HG03196 (cell line): Measurements from ENCODE around the gene TEX44.

Source experiments
- ATAC-seq: cut with Tn5 transposase; IDR thresholded peaks from one replicate; pipeline ENCODE4 v1.9.1; 2021; ENCODE audit not compliant: unreplicated experiment

TEX44 gene

GRCh38 chr2:231633241-231633976 lies 40.7 kb downstream of the TEX44 start:
- no peak for ATAC-seq

GRCh38 chr2:231634412-231634811 lies 41.7 kb downstream of the TEX44 start:
- no peak for ATAC-seq

- no peak for ATAC-seq
These were observed 42.5 kb downstream of the TEX44 start for GRCh38 chr2:231634951-231635875.

DNA sequence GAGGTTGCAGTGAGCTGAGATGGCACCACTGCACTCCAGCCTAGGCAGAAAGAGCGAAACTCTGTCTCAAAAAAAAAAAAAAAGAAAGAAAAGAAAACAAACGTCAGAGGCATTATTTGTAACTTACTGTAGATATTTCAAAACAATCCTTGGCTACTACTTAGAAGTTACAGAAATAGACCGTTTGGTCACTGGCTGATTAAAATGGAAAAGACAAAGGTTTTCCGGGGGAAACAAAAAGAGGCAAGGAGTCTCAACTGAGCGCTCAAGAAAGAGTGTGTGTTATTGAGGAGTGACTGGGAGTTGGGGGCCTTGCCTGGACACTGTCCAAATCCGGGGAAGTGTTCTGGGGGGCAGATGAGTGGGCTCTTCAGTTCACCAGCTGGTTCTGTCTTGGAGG lies 47.6 kb downstream of the TEX44 start:
- ATAC-seq, result no peak

- ATAC-seq, result no peak
These were observed 48.0 kb downstream of the TEX44 start for GRCh38 chr2:231640641-231641111.

- peak; percentile 66 for ATAC-seq
These were observed 50.2 kb downstream of the TEX44 start for GRCh38 chr2:231642631-231643494.

DNA sequence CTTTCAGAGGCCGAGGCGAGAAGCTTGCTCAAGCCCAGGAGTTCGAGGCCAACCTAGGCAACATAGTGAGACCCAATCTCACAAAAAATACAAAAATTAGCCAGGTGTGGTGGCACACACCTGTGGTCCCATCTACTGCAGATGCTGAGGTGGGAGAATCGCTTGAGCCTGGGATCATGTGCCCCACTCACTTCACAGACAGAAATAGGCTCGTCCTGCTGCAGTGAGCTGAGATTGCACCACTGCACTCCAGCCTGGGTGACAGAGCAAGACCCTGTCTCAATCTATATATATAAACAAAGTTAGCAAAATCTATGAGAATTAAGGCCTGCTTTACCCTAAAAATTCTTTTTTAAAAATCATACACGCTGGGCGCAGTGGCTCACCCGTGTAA lies 50.8 kb downstream of the TEX44 start:
- ATAC-seq, result no peak
